ENCODE measurements around the gene NPTX1. TPM values are rescaled to one million over a fixed set of nuclear protein-coding genes. Genes with fewer than 3 reads are reported as not detected.

NPTX1 gene
- total and polyA plus RNA-seq, 2 donors (not counting 1 experiment from before 2014, with no cell fraction given) = 0.07 to 0.57 TPM

- no peaks in the 10 kb centered on the region for H4K20me1 ChIP-seq (ENCODE audit: control insufficient read depth, insufficient read depth, low read length, poor library complexity, severe bottlenecking)
- DNase-seq = no peak
- H3K4me3 ChIP-seq (ENCODE audit: control extremely low read depth in 1 of 5, extremely low read depth in 1 of 5, insufficient read depth in 1 of 5, low read depth in 2 of 5, low read length in 4 of 5) = no peak overlapping the region
- H3K4me1 ChIP-seq (ENCODE audit: control insufficient read depth in 2 of 2, insufficient read depth in 2 of 2, low read length in 2 of 2) = no peaks in the 10 kb centered on the region
- Mint-ChIP-seq H3K27me3 (peaks cover 11% of the 10 kb centered on the region), H3K9me3 (ENCODE audit: insufficient read depth) (no peaks in the 10 kb centered on the region), H3K4me3 (no peak overlapping the region), H3K4me1 (no peaks in the 10 kb centered on the region), H3K27ac (no peak overlapping the region)
- H3K27me3 ChIP-seq (replicated peaks in 1 of 4; ENCODE audit: control extremely low read depth in 1 of 4, control insufficient read depth in 3 of 4, insufficient read depth in 4 of 4, low read length in 3 of 4) = peaks cover 0 to 7% (median under 1%) of the 10 kb centered on the region in 4 experiments
- no peak overlapping the region for H3K9ac ChIP-seq (ENCODE audit: low read length)
- ChIA-PET POLR2A (no interaction called here), CTCF (no interaction called here)
- TF ChIP-seq, protein P1, sequence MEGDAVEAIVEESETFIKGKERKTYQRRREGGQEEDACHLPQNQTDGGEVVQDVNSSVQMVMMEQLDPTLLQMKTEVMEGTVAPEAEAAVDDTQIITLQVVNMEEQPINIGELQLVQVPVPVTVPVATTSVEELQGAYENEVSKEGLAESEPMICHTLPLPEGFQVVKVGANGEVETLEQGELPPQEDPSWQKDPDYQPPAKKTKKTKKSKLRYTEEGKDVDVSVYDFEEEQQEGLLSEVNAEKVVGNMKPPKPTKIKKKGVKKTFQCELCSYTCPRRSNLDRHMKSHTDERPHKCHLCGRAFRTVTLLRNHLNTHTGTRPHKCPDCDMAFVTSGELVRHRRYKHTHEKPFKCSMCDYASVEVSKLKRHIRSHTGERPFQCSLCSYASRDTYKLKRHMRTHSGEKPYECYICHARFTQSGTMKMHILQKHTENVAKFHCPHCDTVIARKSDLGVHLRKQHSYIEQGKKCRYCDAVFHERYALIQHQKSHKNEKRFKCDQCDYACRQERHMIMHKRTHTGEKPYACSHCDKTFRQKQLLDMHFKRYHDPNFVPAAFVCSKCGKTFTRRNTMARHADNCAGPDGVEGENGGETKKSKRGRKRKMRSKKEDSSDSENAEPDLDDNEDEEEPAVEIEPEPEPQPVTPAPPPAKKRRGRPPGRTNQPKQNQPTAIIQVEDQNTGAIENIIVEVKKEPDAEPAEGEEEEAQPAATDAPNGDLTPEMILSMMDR (IDR thresholded peaks at IDR 0.05) = no peak
- no peak for TF ChIP-seq EZH2 (IDR thresholded peaks at IDR 0.05; ENCODE audit: borderline replicate concordance, insufficient read depth, low read depth, low read length, poor library complexity, severe bottlenecking)
- intact Hi-C loops (cut with micrococcal nuclease) = no loop called here
- H3K27ac ChIP-seq (ENCODE audit: low read length in 2 of 2) = no peak overlapping the region
- no peak for ATAC-seq (ENCODE audit: low read depth)
- no peak overlapping the region for H2AFZ ChIP-seq (ENCODE audit: insufficient read depth, low read depth, low read length, poor library complexity, severe bottlenecking)
- no peaks in the 10 kb centered on the region for H3K36me3 ChIP-seq (replicated peaks in 1 of 2; ENCODE audit: control extremely low read depth in 1 of 2, control insufficient read depth in 1 of 2, extremely low read depth in 1 of 2, insufficient read depth in 2 of 2, low read length in 1 of 2)
- 75% methylated on average over 14 of the region's 14 CpGs for WGBS (ENCODE audit: insufficient coverage)
- H3K4me2 ChIP-seq (replicated peaks; ENCODE audit: low read depth, low read length, poor library complexity, severe bottlenecking) = no peak overlapping the region
- H3K9me3 ChIP-seq (ENCODE audit: control extremely low read depth in 1 of 3, control insufficient read depth in 2 of 3, insufficient read depth in 1 of 3, low read length in 2 of 3) = no peaks in the 10 kb centered on the region
- no peaks in the 10 kb centered on the region for H3K79me2 ChIP-seq (ENCODE audit: control insufficient read depth, insufficient read depth, low read length)
Observed at GRCh38 chr17:80510132-80510531, 33.7 kb upstream of the NPTX1 start.

GRCh38 chr17:80509311-80509710 lies 32.9 kb upstream of the NPTX1 start:
- no peaks in the 10 kb centered on the region for H3K4me1 Mint-ChIP-seq
- POLR2A ChIA-PET = no interaction called here
- no peaks in the 10 kb centered on the region for H3K9me3 Mint-ChIP-seq (ENCODE audit: insufficient read depth)
- H3K79me2 ChIP-seq (ENCODE audit: control insufficient read depth, insufficient read depth, low read length) = no peaks in the 10 kb centered on the region
- no peaks in the 10 kb centered on the region for H3K9me3 ChIP-seq (ENCODE audit: control extremely low read depth in 1 of 3, control insufficient read depth in 2 of 3, insufficient read depth in 1 of 3, low read length in 2 of 3)
- 96% methylated on average over 3 of the region's 8 CpGs for WGBS (ENCODE audit: insufficient coverage)
- no peak overlapping the region for H3K9ac ChIP-seq (ENCODE audit: low read length)
- CTCF ChIA-PET = interaction anchor here (1.0 kb wide), 1 partner anchor 10 kb away, joined by 3 read pairs; no protein-coding TSS in a partner anchor
- TF ChIP-seq, protein P1 (IDR thresholded peaks at IDR 0.05) = no peak
- no peak for TF ChIP-seq EZH2 (IDR thresholded peaks at IDR 0.05; ENCODE audit: borderline replicate concordance, insufficient read depth, low read depth, low read length, poor library complexity, severe bottlenecking)
- H3K27me3 Mint-ChIP-seq = peaks cover 14% of the 10 kb centered on the region
- no peaks in the 10 kb centered on the region for H3K4me1 ChIP-seq (ENCODE audit: control insufficient read depth in 2 of 2, insufficient read depth in 2 of 2, low read length in 2 of 2)
- no peak overlapping the region for H3K4me3 ChIP-seq (ENCODE audit: control extremely low read depth in 1 of 5, extremely low read depth in 1 of 5, insufficient read depth in 1 of 5, low read depth in 2 of 5, low read length in 4 of 5)
- H2AFZ ChIP-seq (ENCODE audit: insufficient read depth, low read depth, low read length, poor library complexity, severe bottlenecking) = no peak overlapping the region
- no peak overlapping the region for H3K4me2 ChIP-seq (replicated peaks; ENCODE audit: low read depth, low read length, poor library complexity, severe bottlenecking)
- peaks cover 0 to 10% (median 1%) of the 10 kb centered on the region in 4 experiments for H3K27me3 ChIP-seq (replicated peaks in 1 of 4; ENCODE audit: control extremely low read depth in 1 of 4, control insufficient read depth in 3 of 4, insufficient read depth in 4 of 4, low read length in 3 of 4)
- DNase-seq (no peak), ATAC-seq (ENCODE audit: low read depth) (no peak)
- no peak overlapping the region for H3K27ac ChIP-seq (ENCODE audit: low read length in 2 of 2)
- no peak overlapping the region for H3K27ac Mint-ChIP-seq
- H3K4me3 Mint-ChIP-seq = no peak overlapping the region
- no peaks in the 10 kb centered on the region for H3K36me3 ChIP-seq (replicated peaks in 1 of 2; ENCODE audit: control extremely low read depth in 1 of 2, control insufficient read depth in 1 of 2, extremely low read depth in 1 of 2, insufficient read depth in 2 of 2, low read length in 1 of 2)
- intact Hi-C loops (cut with micrococcal nuclease) = no loop called here
- H4K20me1 ChIP-seq (ENCODE audit: control insufficient read depth, insufficient read depth, low read length, poor library complexity, severe bottlenecking) = no peaks in the 10 kb centered on the region
